ENCODE data around the gene PER2. TPM values are rescaled to one million over a fixed set of nuclear protein-coding genes. Genes with fewer than 3 reads are reported as not detected.

PER2 gene
- total and polyA plus RNA-seq, 10 of the 15 experiments (the other 5 are each of a cell fraction or from before 2014, with no cell fraction given) = 1.5 to 15.1 (median 4.6) TPM

DNA sequence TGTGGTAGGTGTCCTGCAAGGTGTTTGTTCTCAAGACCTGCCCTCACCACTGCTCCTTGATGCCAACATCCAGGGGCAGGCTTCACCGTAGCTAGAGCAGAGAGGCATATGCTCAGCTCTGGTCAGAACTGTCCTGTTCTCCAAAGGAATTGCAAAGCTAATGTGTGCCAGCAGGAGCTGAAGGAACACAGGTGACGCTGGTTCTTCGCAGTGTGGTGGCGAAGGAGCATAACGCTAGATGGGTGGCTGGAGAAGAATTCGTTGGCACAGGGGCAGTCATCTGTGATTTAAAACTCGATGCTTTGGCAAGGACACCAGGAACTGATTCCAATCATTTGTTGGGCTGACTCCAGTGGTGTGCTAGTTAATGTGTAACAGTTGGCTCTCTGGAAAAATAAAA, 11.4 kb upstream of the PER2 start:
- Histone ChIP-seq H4K20me1 (ENCODE audit: control insufficient read depth, insufficient read depth) (no peaks in the 10 kb centered on the region), H3K27me3 (replicated peaks in 1 of 2; ENCODE audit: control insufficient read depth in 2 of 2, insufficient read depth in 2 of 2, low read length in 1 of 2) (peaks cover 0 to 2% of the 10 kb centered on the region in 2 experiments; a peak in 1 of 4 replicates), H3K27ac (ENCODE audit: control insufficient read depth, insufficient read depth) (no peak overlapping the region), H3K4me2 (ENCODE audit: control insufficient read depth, insufficient read depth) (no peak overlapping the region), H3K79me2 (ENCODE audit: control insufficient read depth, insufficient read depth, low read length) (no peaks in the 10 kb centered on the region), H2AFZ (ENCODE audit: control insufficient read depth, low read depth, low read length) (no peak overlapping the region), H3K9me3 (replicated peaks; ENCODE audit: control insufficient read depth, insufficient read depth, low read length) (no peaks in the 10 kb centered on the region), H3K4me1 (ENCODE audit: control insufficient read depth, insufficient read depth, low read length) (no peaks in the 10 kb centered on the region), H3K36me3 (ENCODE audit: control insufficient read depth in 2 of 2, insufficient read depth in 2 of 2, low read length in 1 of 2) (no peaks in the 10 kb centered on the region), H3K9ac (ENCODE audit: control insufficient read depth, insufficient read depth, low read length) (no peak overlapping the region), H3K4me3 (no peak overlapping the region)
- no peak for ATAC-seq
- SMC1A ChIA-PET (ENCODE audit: uncharacterized antibody, unreplicated experiment) = interaction anchor here (1.0 kb wide), 1 partner anchor 9 kb away, joined by 4 read pairs; no protein-coding TSS in a partner anchor
- BruUV-seq (replicated peaks) = no TSS peak
- CTCF ChIA-PET = interaction anchor here (1.1 kb wide), 1 partner anchor 9 kb away, joined by 4 read pairs; no protein-coding TSS in a partner anchor
- in situ Hi-C loops (cut with MboI) (no loop called here), intact Hi-C loops (cut with micrococcal nuclease; ENCODE audit: unreplicated experiment) (no loop called here)
- DNase-seq (ENCODE audit: low read depth, low spot score) = no peak
- WGBS (ENCODE audit: insufficient coverage, insufficient replicate concordance, low lambda C conversion rate, missing lambda C conversion rate) = 54% methylated on average over 7 of the region's 7 CpGs
- FAIRE-seq = no peak
- RAD21 ChIA-PET (ENCODE audit: unreplicated experiment) = no interaction called here
- POLR2A ChIA-PET = no interaction called here
- TF ChIP-seq CEBPB (IDR thresholded peaks at IDR 0.05; ENCODE audit: borderline replicate concordance in 1 of 2, low read depth in 2 of 2, low read length in 2 of 2) = no peak
- no peak for TF ChIP-seq MTA2 (IDR thresholded peaks at IDR 0.05; ENCODE audit: low read depth)
- TF ChIP-seq, protein P1, sequence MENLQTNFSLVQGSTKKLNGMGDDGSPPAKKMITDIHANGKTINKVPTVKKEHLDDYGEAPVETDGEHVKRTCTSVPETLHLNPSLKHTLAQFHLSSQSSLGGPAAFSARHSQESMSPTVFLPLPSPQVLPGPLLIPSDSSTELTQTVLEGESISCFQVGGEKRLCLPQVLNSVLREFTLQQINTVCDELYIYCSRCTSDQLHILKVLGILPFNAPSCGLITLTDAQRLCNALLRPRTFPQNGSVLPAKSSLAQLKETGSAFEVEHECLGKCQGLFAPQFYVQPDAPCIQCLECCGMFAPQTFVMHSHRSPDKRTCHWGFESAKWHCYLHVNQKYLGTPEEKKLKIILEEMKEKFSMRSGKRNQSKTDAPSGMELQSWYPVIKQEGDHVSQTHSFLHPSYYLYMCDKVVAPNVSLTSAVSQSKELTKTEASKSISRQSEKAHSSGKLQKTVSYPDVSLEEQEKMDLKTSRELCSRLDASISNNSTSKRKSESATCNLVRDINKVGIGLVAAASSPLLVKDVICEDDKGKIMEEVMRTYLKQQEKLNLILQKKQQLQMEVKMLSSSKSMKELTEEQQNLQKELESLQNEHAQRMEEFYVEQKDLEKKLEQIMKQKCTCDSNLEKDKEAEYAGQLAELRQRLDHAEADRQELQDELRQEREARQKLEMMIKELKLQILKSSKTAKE (IDR thresholded peaks at IDR 0.05; ENCODE audit: low read depth, poor library complexity, severe bottlenecking) = no peak
- no peak for TF ChIP-seq SUPT20H (IDR thresholded peaks at IDR 0.05; ENCODE audit: borderline replicate concordance, control insufficient read depth, low read depth, low read length)
- no peak for TF ChIP-seq RB1 (IDR thresholded peaks at IDR 0.05; ENCODE audit: borderline replicate concordance)
- TF ChIP-seq, protein P2, sequence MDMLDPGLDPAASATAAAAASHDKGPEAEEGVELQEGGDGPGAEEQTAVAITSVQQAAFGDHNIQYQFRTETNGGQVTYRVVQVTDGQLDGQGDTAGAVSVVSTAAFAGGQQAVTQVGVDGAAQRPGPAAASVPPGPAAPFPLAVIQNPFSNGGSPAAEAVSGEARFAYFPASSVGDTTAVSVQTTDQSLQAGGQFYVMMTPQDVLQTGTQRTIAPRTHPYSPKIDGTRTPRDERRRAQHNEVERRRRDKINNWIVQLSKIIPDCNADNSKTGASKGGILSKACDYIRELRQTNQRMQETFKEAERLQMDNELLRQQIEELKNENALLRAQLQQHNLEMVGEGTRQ (IDR thresholded peaks at IDR 0.05; ENCODE audit: borderline replicate concordance, low read depth, low read length) = no peak
- TF ChIP-seq TBL1XR1 (IDR thresholded peaks at IDR 0.05; ENCODE audit: low read depth, low read length) = no peak
- no peak for TF ChIP-seq HDAC6 (IDR thresholded peaks at IDR 0.05; ENCODE audit: unreplicated experiment)
- TF ChIP-seq POLR2AphosphoS5 (IDR thresholded peaks at IDR 0.05; ENCODE audit: low read length) = no peak
- TF ChIP-seq, protein P3, sequence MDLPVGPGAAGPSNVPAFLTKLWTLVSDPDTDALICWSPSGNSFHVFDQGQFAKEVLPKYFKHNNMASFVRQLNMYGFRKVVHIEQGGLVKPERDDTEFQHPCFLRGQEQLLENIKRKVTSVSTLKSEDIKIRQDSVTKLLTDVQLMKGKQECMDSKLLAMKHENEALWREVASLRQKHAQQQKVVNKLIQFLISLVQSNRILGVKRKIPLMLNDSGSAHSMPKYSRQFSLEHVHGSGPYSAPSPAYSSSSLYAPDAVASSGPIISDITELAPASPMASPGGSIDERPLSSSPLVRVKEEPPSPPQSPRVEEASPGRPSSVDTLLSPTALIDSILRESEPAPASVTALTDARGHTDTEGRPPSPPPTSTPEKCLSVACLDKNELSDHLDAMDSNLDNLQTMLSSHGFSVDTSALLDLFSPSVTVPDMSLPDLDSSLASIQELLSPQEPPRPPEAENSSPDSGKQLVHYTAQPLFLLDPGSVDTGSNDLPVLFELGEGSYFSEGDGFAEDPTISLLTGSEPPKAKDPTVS (IDR thresholded peaks at IDR 0.05; ENCODE audit: low read depth, low read length) = no peak
- no peak for TF ChIP-seq EP300 (IDR thresholded peaks at IDR 0.05; ENCODE audit: borderline replicate concordance in 1 of 2, control insufficient read depth in 1 of 2, low read depth in 2 of 2, low read length in 2 of 2)
- TF ChIP-seq CBFB (IDR thresholded peaks at IDR 0.05; ENCODE audit: low read depth) = no peak
- TF ChIP-seq, protein P4, sequence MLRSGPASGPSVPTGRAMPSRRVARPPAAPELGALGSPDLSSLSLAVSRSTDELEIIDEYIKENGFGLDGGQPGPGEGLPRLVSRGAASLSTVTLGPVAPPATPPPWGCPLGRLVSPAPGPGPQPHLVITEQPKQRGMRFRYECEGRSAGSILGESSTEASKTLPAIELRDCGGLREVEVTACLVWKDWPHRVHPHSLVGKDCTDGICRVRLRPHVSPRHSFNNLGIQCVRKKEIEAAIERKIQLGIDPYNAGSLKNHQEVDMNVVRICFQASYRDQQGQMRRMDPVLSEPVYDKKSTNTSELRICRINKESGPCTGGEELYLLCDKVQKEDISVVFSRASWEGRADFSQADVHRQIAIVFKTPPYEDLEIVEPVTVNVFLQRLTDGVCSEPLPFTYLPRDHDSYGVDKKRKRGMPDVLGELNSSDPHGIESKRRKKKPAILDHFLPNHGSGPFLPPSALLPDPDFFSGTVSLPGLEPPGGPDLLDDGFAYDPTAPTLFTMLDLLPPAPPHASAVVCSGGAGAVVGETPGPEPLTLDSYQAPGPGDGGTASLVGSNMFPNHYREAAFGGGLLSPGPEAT (IDR thresholded peaks at IDR 0.05; ENCODE audit: low read depth) = no peak
- TF ChIP-seq CBX3 (IDR thresholded peaks at IDR 0.05; ENCODE audit: borderline replicate concordance, low read depth) = no peak
- no peak for TF ChIP-seq NR2C1 (IDR thresholded peaks at IDR 0.05)
- no peak for TF ChIP-seq FOS (IDR thresholded peaks at IDR 0.05; ENCODE audit: borderline replicate concordance, extremely low read depth, insufficient read length)
- TF ChIP-seq NR2C2 (IDR thresholded peaks at IDR 0.05; ENCODE audit: borderline replicate concordance, control insufficient read depth, insufficient read length, low read depth) = no peak

Measured in GM12878 (cell line).